SK-N-SH (cell line): ENCODE data around the gene ASPSCR1.

ENCODE experiments used
- CHD2 ChIP-seq: fragments of 150-350 bp; IDR thresholded peaks from 2 replicates; pipeline ENCODE4 v1.6.1; 2018; ENCODE audit warnings: low read length; ENCODE audit not compliant: partially characterized antibody
- CTCF ChIP-seq: fragments of 200-600 bp; sonication (generic); IDR thresholded peaks from 2 replicates; pipeline ENCODE4 v1.6.1; 2017; ENCODE audit warnings: antibody characterized with exemption, mild to moderate bottlenecking, moderate library complexity
- EZH2phosphoT487 ChIP-seq: fragments of 200-600 bp; sonication (generic); IDR thresholded peaks from 2 replicates; pipeline ENCODE4 v1.6.1; 2017; ENCODE audit warnings: low read depth, mixed run types, mild to moderate bottlenecking, antibody characterized with exemption, moderate library complexity, borderline replicate concordance
- MEF2A ChIP-seq: IDR thresholded peaks from 2 replicates; pipeline ENCODE4 v1.4.0; 2012; ENCODE audit warnings: low read depth, borderline replicate concordance
- MXI1 ChIP-seq: IDR thresholded peaks from 2 replicates; pipeline ENCODE4 v1.6.1; 2012; ENCODE audit warnings: mild to moderate bottlenecking, low read depth, low read length, improper control_type of control experiment
- POLR2AphosphoS5 ChIP-seq: IDR thresholded peaks from 2 replicates; pipeline ENCODE4 v1.6.1; 2012; ENCODE audit warnings: low read depth, low read length
- RFX5 ChIP-seq: IDR thresholded peaks from 2 replicates; pipeline ENCODE4 v1.6.1; 2012; ENCODE audit warnings: mild to moderate bottlenecking, improper control_type of control experiment, low read length
- TEAD4 ChIP-seq: IDR thresholded peaks from 2 replicates; pipeline ENCODE4 v1.4.0; 2012; ENCODE audit warnings: mild to moderate bottlenecking, borderline replicate concordance; ENCODE audit not compliant: insufficient read depth

GRCh38 chr17:82020572-82021106 lies 43.2 kb downstream of the ASPSCR1 start:
- TF ChIP-seq CTCF (no peak), CHD2 (no peak), RFX5 (no peak), POLR2AphosphoS5 (no peak), TEAD4 (no peak), EZH2phosphoT487 (no peak), MXI1 (no peak; the same call in 1 of the 2 replicates), MEF2A (no peak)
